Ovary (tissue), 9 donors: Measurements from ENCODE around the gene CHCHD3. TPM values are rescaled to one million over a fixed set of nuclear protein-coding genes. Genes with fewer than 3 reads are reported as not detected.

Experiments
- DNase-seq, 5 donors: peaks; one replicate each; pipeline ENCODE4 v3.0.0-alpha.2; 2019 to 2020
- H3K27ac ChIP-seq, 2 donors: fragments of 200-600 bp; one replicate each; pipeline versions ENCODE4 v1.5.1 to v1.8.0; 2019 to 2022
- H3K27me3 ChIP-seq: fragments of 200-600 bp; one replicate; pipeline ENCODE4 v1.8.0; 2022
- H3K36me3 ChIP-seq: fragments of 200-600 bp; sonication (generic); one replicate; pipeline ENCODE4 v1.5.1; 2019
- H3K4me1 ChIP-seq: one replicate; pipeline ENCODE4 v1.8.1; 2013; ENCODE audit warnings: mild to moderate bottlenecking, moderate library complexity; ENCODE audit not compliant: insufficient read depth
- H3K4me3 ChIP-seq: fragments of 200-600 bp; sonication (generic); one replicate; pipeline ENCODE4 v1.5.1; 2017
- H3K9me3 ChIP-seq, 2 donors: fragments of 200-600 bp in 1 of 2; sonication (generic) in 1 of 2; one replicate each; pipeline versions ENCODE4 v1.5.1 to v1.8.1; 2013 to 2019; ENCODE audit warnings: mild to moderate bottlenecking in 1 of 2, moderate library complexity in 1 of 2
- EP300 ChIP-seq: sonication (generic); formaldehyde crosslinking; IDR thresholded peaks from one replicate; pipeline ENCODE4 v1.6.1; 2017; ENCODE audit warnings: antibody characterized with exemption
- POLR2A ChIP-seq: fragments of 450-650 bp; IDR thresholded peaks from one replicate; pipeline ENCODE4 v1.6.1; 2017; ENCODE audit warnings: antibody characterized with exemption, mild to moderate bottlenecking, moderate library complexity
- WGBS, 3 donors: extraction: QIAGEN DNeasy Blood & Tissue Kit in 1 of 3; methylation state at CpG; one replicate each; pipeline versions ENCODE4 v1.1.5 to v1.1.7; 2013 to 2017; 5-methylcytosine and 5-hydroxymethylcytosine counted together
- intact Hi-C, 4 donors: fragments of 100-400 bp; cut with DNase I; formaldehyde crosslinking; loops; one replicate each; pipeline versions ENCODE4 v1.11.0 to v1.15.1; 2022 to 2023
- polyA plus RNA-seq, 2 donors: library from polyadenylated mRNA; stranded (reverse); fragments of 200-250 nt in 1 of 2; fragments of 350-450 nt in 1 of 2; fragmentation: Illumina TruSeq in 1 of 2; extraction: RNeasy Lipid Tissue Mini Kit (QIAGEN cat#74804) in 1 of 2; gene quantifications; one replicate each; pipeline ENCODE4 v1.2.3, GENCODE V29; 2013 to 2014
- total RNA-seq, 7 donors: library from RNA; depleted of rRNA in 2 of 7; stranded (reverse); fragments of >200 nt in 2 of 7; fragmentation: NEBNext Ultra II Directional in 3 of 7; extraction: Animal tissue kit (Norgen Biotek cat#: 25700) in 3 of 7; gene quantifications; one replicate each; pipeline versions ENCODE4 v1.1.0 to v1.2.4, GENCODE V29; 2016 to 2023
- TF ChIP-seq, protein P1 (sequence below), 3 donors: fragments of 450-650 bp in 2 of 3; fragments of 200-600 bp in 1 of 3; IDR thresholded peaks; one replicate each; pipeline versions ENCODE4 v1.5.1 to v1.8.0; 2016 to 2022; ENCODE audit warnings: antibody characterized with exemption in 3 of 3, mild to moderate bottlenecking in 1 of 3
- donor health status: DM: no; HTN: no; CAD: no; lungs with moderate emphysema.
- donor health status: DM: no; HTN: no; CAD: no.
- donor health status: Bipolar disorder and iron deficiency.
- donor health status: DM: yes; HTN: yes; CAD: no.
- donor health status: DM: no; HTN: no; CAD: no.
- donor health status: DM: yes; HTN: yes; CAD: no.

CHCHD3 gene
- total and polyA plus RNA-seq, 9 donors = 31.4 to 59.1 (median 36.7) TPM

DNA sequence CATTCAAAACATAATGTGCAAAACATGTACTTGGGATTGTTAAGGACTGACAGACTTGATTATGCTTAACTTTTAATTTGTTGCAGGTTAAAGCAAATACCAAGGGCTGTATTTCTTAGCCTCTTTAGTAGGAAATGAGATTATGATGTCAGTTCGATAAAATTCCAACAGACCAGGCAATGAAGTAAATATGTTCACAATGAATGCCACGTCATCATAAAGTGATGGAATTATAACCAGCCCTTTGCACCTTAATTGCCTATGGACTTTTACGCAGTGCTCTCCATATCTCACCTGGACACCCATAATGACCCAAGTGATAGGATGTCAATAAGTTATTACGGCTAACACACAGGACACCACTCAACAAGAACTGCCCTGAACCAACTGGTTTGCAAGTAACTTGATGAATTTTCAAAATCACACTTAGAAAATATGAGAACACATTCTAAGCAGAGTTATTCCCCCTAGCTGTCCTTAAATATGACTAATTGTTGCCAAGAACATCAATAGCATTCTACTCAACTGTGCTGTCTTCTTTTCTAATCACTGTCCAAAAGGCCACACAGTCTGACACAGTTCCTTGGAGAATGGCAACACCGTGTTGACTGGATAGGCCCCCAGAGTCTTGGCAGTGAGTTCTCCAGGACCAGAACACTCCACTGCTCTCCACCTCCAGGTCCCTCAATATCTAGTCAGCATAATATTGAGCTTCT is 115.0 kb downstream of the CHCHD3 start:
- H3K4me1 ChIP-seq = no peaks in the 10 kb centered on the region
- H3K4me3 ChIP-seq = no peak overlapping the region
- no peak for DNase-seq
- WGBS, 3 donors = 88 to 91% (median 90%) methylated on average over 5 of the region's 5 CpGs
- intact Hi-C loops = no loop called here
- H3K36me3 ChIP-seq = no peaks in the 10 kb centered on the region
- no peaks in the 10 kb centered on the region for H3K9me3 ChIP-seq
- H3K27ac ChIP-seq = no peak overlapping the region
- TF ChIP-seq POLR2A = no peak
- TF ChIP-seq, protein P1, sequence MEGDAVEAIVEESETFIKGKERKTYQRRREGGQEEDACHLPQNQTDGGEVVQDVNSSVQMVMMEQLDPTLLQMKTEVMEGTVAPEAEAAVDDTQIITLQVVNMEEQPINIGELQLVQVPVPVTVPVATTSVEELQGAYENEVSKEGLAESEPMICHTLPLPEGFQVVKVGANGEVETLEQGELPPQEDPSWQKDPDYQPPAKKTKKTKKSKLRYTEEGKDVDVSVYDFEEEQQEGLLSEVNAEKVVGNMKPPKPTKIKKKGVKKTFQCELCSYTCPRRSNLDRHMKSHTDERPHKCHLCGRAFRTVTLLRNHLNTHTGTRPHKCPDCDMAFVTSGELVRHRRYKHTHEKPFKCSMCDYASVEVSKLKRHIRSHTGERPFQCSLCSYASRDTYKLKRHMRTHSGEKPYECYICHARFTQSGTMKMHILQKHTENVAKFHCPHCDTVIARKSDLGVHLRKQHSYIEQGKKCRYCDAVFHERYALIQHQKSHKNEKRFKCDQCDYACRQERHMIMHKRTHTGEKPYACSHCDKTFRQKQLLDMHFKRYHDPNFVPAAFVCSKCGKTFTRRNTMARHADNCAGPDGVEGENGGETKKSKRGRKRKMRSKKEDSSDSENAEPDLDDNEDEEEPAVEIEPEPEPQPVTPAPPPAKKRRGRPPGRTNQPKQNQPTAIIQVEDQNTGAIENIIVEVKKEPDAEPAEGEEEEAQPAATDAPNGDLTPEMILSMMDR (IDR thresholded peaks at IDR 0.05) = no peak
- TF ChIP-seq EP300 = no peak
- H3K27me3 ChIP-seq = no peaks in the 10 kb centered on the region

- no peaks in the 10 kb centered on the region for H3K4me1 ChIP-seq
- no peak for TF ChIP-seq POLR2A
- TF ChIP-seq, protein P1 (IDR thresholded peaks at IDR 0.05) = no peak
- TF ChIP-seq EP300 = no peak
- H3K27me3 ChIP-seq = no peaks in the 10 kb centered on the region
- H3K27ac ChIP-seq = no peak overlapping the region
- 72 to 90% (median 82%) methylated on average over 3 of the region's 3 CpGs for WGBS, 3 donors
- DNase-seq = no peak
- H3K36me3 ChIP-seq = no peaks in the 10 kb centered on the region
- no peak overlapping the region for H3K4me3 ChIP-seq
- intact Hi-C loops = no loop called here
- no peaks in the 10 kb centered on the region for H3K9me3 ChIP-seq
Observed at GRCh38 chr7:132965951-132966350, 115.9 kb downstream of the CHCHD3 start.

- Histone ChIP-seq H3K27ac (no peak overlapping the region), H3K36me3 (no peaks in the 10 kb centered on the region), H3K9me3 (no peaks in the 10 kb centered on the region), H3K4me3 (no peak overlapping the region), H3K4me1 (no peaks in the 10 kb centered on the region), H3K27me3 (no peaks in the 10 kb centered on the region)
- intact Hi-C loops = no loop called here
- WGBS, 3 donors = 78 to 83% (median 81%) methylated on average over 6 of the region's 6 CpGs
- no peak for DNase-seq
- TF ChIP-seq, protein P1 (IDR thresholded peaks at IDR 0.05) = no peak
- TF ChIP-seq EP300 = no peak
Observed at GRCh38 chr7:132964876-132965275, 117.0 kb downstream of the CHCHD3 start.

DNA sequence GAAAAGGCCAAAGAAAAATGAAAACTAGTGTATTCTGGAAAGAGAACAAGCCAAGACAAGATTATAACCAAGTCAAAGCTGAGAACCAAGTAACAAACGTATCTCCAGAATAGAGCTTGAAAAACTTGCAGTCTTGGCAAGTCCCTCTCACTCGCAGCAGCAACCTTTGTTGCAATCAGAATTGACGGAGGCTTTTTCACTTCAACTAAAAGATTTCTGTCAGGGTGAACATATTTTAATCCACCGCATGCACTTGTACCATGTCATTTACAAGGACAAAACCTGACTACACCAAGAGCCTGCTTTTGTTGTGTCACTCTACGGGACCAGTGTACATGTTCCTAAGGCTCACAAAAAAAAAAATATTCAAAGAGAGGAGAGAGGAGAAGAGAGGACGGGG is 122.0 kb downstream of the CHCHD3 start:
- WGBS, 3 donors = 93 to 96% (median 94%) methylated on average over 6 of the region's 6 CpGs
- no peaks in the 10 kb centered on the region for H3K4me1 ChIP-seq
- TF ChIP-seq POLR2A = no peak
- no peak for TF ChIP-seq EP300
- TF ChIP-seq, protein P1 (IDR thresholded peaks at IDR 0.05) = no peak
- H3K36me3 ChIP-seq = no peaks in the 10 kb centered on the region
- intact Hi-C loops = no loop called here
- H3K4me3 ChIP-seq = no peak overlapping the region
- H3K27ac ChIP-seq = no peak overlapping the region
- no peaks in the 10 kb centered on the region for H3K27me3 ChIP-seq
- DNase-seq = no peak
- no peaks in the 10 kb centered on the region for H3K9me3 ChIP-seq
